ENCODE measurements around the gene ONECUT3.

Gene ONECUT3

DNA sequence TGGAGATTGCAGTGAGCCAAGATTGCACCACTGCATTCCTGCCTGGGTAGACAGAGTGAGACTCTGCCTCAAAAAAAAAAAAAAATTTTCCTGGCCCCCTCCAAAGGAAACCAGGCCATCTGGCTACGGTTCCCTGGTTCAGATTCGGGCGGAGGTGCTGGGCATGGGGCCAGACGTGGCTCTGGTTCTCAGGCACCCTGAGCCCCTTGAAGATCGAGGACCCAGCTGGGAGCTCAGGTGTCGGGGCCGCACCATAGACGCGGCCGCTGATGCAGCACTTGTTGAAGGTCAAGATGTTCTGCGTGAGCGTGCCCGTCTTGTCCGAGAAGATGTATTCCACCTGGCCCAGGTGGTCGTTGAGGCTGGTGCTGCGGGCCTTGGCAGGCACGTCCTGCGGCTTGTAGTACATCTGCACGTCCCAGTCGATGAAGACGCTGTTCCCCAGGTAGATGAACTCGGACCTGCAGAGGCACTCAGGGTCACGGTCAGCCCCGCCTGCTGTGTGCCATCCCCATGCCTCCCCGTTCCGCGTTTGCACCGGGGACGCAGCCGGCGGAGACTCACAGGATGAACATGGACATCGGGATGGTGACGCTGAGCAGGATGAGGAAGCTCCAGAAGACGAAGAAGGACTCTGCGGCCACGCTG is 46.5 kb downstream of the ONECUT3 start:
- no peak for DNase-seq

DNA sequence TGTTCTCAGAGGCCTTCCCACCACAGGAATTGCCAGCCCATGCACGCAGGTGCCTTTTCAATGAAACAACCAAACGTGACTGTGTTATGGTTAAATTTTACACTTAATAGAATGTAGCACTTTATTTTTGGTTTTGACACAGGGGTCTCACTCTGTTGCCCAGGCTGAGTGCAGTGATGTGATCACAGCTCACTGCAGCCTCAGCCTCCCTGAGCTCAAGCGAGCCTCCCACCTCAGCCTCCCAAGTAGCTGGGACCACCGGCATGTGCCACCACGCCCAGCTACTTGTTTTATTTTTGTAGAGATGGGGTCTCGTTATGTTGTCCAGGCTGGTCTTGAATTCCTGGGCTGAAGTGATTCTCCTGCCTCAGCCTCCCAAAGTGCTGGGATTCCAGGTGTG is 51.6 kb downstream of the ONECUT3 start:
- no peak for DNase-seq

DNA sequence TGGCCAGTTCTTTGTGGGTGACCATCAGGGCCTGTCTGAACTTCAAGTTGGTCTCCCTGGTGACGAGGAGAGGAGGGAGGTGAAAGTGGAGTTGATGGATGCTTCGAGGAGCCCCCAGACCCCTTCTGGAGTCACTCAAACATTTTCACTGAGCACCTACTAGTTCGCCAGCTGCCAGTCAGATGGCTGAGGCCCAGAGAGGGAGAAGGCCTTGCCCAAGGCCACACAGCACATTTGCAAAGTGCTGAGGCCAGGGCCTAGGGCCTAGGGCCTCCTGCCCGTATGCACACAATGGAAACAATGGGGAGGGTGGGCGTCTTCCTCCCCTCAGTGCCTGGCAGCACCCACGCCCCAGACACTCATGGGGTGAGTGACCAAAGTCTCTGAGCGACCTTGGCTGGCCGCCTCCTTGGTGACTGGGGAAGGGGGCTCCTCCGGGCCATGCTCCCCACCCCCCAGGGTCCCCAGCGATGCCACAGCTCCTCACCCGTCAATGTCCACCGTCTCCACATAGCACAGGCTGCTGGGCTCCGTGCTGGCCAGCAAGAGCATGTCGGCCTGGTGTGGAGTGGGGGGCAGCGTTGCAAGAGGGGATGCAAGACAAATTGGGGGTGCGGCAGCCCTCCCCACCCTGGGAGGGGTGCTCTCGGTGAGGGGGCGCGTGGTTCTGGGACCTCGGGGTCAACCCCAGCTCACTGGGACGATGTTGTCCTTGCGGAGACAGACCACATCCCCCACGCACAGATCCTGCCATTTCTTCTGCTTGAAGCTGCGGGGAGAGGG is 52.3 kb downstream of the ONECUT3 start:
- DNase-seq = no peak

DNA sequence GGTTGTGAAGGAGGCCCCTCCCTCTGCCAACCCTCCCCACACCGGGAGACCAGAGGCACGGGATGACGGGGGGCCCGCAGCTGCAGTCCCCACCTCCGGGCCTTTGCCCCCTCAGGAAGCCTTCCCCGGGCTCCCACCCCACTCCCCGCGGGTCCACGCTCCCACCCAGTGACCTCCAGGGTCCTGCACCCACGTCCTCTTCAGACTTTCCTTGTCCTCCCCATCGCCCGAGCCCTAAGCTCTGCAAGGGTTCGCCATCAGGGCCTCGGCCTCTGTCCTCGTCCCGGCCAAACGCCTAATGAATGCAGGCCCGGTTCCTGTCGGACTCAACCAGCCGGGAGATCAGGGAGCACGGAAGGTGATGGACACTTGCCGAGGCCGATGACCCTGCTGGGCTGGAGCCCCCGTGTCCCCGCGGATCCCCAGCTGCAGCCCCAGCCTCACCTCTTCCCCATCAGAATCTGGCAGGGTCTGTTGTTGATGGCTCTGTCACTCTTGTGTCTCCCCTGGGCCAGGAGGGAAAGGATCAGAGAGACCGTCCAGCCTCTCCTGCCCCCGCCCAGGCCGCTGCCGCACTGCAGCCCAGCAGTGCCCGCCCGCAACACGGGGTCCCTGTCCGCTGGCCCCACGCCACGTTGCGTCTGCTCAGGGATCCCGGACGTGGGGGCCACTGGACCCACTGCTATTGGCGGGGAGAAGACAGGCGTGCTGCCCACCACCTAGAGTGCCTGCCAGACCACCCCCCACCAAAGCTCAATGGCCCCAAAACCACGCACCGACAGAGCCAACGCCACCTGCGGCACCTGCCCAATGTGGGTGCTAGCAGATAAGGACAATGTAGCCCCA is 53.1 kb downstream of the ONECUT3 start:
- DNase-seq = no peak

DNA sequence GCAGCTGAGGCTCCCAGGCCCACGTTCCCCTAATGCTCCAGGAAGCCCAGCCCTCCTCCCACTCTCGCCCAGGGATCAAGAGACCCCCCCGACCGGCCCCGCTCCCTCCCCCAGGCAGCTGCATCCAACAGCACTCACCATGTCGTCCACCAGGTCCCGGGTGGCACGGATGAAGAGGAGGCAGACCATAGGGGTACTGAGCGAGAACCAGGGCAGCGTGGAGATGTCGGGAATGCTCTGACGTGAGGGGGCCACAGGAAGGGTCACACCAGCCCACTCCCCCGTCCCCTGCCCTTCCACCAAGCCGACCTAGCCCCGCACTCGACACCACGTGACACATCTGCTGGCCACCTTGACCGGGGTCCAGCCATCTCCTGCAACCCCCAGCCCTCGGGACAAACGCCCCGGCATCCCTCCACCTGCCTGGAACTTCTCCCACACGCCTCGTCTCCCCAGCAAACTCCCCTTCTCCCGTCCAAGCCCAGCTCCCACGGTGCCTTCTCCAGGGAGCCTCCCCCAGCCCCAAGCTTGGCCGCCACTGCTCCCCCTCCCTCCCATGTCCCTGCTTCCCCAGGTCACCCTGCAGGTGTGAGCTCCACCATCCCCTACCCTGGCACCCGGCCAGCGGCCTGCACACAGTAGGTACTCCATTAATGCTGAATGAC is 53.9 kb downstream of the ONECUT3 start:
- no peak for DNase-seq

DNA sequence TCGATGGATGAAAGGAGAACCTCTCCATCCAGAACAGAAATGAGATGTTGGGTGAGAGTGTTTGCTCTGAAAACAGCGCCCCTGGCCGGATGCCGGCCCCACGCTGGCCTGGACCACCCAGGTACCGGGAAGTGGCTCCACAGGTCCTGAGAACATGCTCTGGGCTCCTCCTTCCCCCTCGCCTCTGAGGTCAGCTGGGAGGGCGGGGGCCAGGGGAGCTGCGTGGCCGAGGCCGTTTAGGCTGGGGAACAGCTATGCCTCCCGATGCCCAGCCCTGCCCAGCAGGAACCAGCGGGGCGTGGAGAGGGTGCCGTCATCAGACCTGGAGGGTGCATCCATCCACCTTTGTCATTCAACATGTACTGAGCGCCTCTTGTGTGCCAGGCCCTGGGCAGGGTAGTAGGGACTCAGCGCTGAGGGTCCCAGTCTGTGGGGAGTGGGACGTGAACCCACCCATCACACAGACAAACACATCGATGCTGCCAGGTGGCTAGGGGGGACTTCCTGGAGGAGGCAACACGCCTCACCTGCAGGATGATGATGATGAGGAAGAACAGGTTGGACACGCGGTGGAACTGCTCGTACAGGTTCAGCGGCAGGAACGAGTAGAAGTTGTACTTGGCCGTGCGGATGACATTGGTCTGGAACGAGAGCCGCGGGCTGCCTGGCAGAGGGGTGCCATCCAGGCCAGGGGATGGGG is 54.5 kb downstream of the ONECUT3 start:
- no peak for DNase-seq

DNA sequence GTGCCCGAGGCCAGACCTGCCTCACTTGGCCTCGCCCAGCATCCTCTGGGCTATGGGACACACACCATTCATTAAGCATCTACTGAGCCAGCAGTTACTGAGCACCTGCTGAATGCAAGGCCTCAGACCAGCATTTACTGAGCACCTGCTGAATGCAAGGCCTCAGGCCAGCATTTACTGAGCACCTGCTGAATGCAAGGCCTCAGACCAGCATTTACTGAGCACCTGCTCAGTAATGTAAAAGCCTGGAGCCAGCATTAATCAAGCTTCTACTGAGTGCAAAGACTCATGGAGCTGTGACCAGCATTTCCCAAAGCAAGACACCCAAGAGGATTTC is 55.1 kb downstream of the ONECUT3 start:
- no peak for DNase-seq

DNA sequence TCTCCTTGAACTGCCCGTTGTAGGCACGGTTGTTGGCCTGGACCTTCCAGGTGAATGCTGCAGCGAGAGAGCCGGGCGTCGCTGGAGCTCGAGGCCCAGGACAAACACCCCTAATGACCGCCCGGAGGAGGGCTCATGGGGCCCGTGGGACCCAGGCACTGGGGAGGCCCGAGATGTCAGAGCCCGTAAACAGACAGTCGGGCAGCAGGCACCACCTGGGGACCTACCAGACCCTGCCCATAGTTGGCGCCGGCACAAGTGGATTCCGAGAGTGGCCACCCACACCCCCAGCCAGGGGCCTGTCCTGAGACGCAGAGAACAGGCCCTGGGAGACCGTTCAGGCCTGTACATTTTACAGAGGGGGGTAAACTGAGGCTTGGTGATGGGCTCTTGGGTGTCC is 56.4 kb downstream of the ONECUT3 start:
- DNase-seq = no peak

DNA sequence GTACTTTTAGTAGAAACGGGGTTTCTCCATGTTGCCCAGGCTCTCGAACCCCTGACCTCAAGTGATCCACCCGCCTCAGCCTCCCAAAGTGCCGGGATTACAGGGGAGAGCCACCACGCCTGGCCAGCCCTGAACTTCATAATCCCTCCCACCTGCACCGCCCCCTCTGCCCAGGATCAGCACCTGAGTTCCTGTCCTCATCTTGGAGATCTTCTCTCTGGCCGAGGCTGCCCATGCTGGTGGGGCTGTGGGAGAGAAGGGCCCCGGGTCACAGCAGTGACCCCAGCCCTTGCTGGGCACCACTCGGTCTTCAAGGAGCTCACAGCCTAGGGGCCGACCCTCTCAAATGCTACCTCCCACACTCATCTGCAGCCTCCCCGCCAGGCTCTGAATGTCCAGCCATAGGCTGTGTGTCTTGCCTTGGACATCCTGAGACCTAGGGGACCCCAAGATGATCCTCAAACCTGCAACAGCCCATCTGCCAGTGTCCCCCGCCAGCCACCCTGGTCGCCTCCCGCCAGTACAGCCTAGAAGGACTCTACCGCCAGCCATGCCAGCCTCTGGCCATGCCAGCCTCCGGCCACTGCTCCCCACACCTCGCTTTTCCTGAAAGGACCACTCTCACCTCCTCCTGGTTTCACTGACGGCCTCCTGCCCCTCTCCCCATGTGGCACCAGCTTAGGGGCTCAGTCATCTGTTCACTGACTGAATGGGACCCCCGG is 57.3 kb downstream of the ONECUT3 start:
- no peak for DNase-seq

DNA sequence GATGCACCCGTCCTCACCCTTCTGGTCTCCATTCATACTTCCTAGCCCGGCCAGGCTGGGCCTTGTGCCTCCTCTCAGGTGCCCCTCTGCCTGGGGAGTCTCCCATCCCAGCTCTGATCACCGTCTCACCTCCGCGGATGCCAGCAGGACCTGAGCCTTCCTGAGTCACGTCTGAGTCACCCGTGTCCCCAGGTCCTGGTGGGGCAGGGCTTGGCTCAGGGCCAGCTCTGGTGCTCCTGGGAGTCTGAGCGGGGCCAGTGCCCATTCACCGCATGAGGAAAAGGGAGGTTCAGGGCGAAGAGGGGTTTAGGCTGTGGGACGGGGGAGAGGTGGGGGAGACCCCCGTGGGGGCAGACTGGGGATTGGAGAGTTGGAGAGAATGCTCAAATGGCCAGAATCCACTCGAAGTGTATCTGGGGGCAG is 58.2 kb downstream of the ONECUT3 start:
- peak in 2 of 5 experiments; percentile 25 to 37 for DNase-seq

DNA sequence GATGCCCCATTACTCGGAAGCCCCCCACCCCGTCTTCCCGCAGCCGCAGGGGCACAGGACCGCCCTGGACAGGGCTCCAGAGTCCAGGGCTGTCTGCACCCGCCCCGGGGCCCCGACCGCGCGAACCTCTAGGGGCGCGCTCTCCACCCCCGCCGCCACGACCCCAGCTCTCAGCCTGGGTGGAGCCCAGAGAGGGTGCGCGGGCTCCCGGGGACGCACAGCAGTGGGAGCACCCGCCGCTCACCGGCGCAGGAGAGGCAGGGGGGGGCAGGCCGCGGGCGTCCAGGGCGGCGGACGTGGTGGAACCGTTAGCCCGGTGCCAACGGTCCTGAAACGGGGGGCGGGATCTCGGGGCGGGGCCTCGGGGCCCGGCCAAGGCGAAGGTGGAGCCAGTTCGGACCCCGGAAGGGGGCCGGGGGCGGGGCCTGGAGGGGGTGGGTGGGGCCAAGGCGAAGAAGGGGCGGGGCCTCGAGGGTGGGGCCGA is 58.7 kb downstream of the ONECUT3 start, which contains the start of gene ATP8B3:
ATP8B3 (minus strand) TSS at position 335 of the 484 bp plus-strand sequence. CDS start 540 bp downstream, outside the sequence.
- peak; percentile 41 to 76 (median 67) for DNase-seq

DNA sequence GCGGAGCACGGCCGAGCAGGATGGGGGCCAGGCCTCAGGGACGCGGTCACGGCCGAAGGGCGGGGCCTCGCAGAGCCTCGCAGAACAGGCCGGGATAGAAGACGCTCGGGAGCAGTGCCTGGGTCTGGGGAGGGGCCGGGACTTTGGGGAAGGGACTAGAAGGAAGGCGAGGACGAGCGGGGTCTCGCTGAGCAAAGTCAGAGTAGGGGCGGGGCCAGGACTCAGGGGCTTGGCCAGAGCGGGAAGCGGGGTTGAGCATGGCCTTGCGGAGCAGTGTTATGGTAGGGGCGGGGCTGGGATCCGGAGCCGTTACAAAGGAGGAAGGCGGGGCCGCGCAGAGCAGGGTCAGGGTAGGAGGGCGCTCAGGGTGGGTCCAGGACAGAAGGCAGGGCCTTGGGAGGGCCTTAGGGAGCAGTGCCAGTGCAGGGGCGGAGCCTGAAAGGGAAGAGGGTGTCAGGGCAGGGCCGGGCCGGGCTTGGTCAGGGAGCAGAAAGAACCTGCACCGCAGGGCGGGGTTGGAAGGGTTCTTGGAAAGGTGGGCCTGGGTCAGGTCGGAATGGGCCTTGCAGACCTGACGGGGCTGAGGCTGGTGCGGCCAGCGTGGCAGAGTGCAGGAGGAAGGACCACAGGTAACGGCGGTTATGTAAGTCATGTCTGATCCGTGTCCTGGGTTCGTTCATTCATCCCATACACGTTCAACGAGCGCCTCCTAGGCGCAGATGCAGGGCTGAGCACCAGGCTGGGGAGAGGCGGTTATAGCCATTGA is 59.3 kb downstream of the ONECUT3 start:
- peak; percentile 68 to 98 (median 78) for DNase-seq

DNA sequence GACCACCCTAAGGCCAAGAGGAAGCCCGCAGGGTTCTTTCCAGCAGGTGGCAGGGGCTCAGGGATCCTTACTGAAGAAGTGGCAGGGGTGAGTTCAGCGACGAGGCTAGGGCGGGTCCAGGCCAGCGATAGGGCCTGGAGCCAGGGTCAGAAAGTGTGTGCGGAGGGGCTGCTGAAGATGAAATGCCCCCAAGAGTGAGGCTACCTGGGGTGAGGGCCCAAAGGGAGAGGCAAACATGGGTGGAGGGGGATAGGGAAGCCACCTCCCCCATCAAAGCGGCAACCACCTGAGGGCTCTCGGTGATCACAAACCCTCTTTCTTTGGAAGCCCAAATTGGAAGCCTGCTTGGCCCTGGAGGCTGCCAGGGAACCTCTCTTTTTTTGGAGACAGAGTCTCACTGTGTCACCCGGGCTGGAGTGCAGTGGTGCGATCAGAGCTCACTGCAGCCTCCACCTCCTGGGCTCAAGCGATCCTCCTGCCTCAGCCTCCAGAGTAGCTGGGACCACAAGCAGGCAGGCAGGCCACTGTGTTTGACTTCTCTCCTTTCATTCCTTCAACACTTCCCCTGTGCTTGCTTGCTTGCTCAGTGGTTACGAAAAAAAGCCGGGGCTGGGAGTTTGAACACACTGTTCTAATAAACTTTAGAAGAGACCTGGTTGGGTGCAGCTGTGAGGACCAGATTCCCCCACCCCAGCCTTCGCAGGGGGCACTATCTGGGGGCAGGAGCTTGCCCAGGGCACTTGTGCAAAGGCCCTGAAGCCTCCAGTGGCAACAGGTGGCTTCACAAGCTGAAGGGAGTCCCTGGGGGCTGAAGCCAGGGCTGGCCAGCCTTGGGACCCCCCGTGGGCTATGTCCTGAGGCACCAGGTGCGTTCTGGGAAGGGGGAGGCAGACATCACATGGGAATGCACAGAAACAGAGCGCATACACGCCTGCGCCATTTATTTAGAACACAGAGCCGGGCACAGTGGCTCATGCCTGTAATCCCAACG is 60.2 kb downstream of the ONECUT3 start:
- no peak for DNase-seq

DNA sequence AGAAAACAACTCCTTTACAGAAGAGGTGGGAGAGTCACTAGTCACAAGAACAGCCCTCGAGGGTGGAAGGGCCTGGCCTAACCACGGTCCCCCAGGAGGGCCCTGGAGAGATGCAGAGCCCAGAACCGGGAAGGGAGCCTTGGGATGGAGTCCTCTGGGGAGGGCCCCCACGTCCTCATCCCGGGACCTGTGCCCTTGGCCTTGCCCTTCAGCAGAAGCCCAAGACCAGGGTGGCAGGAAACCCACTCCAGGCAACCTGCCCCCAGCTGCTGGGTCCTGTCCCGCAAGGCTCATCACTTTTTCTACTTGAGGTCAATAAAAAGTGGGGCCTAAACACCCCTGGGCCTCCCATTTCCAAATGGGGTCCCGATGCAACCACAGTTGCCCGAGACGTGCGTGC is 61.1 kb downstream of the ONECUT3 start:
- DNase-seq = no peak

DNA sequence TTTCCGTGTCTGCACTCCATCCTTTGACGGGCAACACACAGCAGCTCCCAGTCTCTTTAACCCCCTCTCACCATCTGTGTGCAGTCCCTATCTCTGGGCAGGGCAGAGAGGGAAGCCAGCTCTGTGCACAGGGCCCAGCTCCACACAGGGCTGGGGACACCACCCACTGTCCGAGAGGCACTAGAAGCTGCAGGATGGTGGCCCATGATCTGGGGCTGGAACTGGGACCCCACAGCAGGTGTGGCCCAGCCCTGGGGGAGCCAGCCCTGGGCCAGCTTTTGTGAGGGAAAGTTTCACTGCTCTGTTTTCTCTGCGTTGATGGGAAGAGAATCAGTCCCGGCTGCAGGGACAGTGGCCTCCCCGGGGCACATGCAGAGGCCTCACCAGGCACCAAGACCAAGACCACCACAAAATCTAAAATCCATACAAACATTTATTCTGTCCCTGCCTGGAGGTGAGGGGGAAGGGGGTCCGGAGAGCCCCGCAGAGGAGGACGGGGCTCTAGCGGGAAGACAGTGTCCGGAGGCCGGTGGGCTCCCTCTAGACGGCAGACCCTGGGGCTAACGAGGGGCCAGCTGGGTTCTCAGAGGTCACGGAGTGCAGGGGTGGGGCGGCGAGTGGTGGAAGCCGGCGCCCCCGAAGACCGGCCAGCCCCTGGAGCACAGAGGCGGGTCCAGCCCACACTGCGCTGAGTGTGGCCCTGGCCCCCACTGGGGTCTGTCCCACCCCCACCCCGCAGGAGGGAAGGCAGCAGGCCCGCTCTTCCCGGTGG is 61.7 kb downstream of the ONECUT3 start:
- no peak for DNase-seq

DNA sequence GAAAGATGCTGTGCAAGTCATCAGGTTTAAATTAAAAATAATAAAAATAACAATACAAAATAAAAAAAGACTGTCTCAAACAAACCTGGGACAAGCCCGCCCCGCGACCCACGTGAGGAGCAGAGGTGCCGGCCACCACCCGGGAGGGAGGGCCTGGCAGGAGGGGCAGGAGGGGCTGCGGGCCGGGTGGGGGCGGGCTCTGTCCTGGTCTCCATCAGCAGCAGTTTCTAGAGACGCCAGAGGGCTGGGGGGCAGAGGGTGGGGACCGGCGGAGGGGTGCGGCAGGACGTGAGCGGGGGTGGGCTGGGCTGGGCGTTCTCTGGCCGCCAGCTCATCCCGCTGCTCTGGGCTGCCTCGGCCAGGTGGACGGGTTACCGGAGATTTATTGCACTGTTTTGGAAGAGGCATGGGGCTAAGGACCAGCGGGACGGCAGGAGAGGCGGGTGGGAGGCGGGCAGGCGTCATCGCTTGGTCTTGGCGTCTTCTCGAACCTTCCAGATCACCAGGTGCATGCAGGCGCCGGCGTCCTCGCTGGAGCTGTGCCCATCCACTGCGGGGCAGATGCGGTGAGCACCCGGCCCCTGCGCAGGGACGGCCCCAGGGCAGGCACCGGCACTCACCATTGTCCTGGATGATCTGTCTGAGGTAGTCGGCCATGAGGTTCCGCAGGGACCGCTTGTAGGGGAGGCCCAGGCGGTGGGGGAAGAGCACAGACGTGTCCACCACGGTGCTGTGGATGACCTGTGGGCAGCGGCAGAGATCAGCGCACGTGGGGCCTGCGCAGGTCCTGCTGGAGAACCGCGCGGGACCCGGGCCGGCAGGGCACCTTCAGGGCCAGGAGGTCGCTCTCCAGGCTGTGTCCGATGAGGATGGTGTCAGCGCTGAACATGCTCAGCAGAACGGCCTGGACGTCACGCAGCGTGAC is 62.6 kb downstream of the ONECUT3 start:
- DNase-seq = no peak

All from T-helper 2 cell (primary cell).